ENCODE measurements around the gene EEIG1. TPM values are rescaled to one million over a fixed set of nuclear protein-coding genes. Genes with fewer than 3 reads are reported as not detected.

The EEIG1 gene
- total RNA-seq, 1 experiment from 2014 or later: 45.3 TPM

GRCh38 chr9:127974769-127975261 lies 6.0 kb downstream of the EEIG1 start:
- DNase-seq (ENCODE audit: low spot score): peak; percentile 37

DNA sequence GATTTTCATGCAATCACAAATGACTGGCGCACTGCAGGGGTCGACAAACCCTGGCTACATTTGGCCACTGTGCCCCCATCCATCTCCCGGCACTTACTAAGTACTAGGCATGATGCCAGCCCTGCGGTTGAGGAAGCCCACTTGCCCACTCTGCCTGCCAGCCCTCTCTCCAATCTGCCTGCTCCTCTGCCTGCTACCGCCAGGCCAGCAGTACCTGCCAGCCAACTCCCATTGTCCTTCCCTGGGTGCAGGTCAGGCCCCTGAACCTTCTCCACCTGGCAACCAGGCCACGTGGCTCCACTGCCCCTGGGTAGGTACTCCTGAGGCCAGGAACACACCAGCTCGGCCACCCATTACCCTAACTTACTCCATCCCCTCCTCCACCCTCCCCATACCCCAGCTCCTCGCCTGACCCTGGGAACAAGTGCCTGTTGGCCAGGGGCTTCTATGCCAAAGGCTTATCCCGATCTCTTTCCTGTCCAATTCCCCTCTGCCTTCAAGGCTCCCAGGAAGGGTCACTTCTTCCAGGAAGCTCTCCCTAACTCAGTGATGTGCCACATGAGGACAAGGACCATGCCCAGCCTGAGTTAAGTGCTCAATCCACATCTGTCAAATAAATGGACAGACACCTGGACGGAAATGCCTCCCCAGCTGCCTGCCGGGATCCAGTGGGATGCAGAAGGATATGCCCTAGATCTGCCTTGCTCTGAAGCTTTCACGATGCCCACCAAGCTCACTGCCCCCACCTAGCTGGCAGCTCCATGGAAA lies 6.6 kb downstream of the EEIG1 start:
- no peak for DNase-seq (ENCODE audit: low spot score)

DNA sequence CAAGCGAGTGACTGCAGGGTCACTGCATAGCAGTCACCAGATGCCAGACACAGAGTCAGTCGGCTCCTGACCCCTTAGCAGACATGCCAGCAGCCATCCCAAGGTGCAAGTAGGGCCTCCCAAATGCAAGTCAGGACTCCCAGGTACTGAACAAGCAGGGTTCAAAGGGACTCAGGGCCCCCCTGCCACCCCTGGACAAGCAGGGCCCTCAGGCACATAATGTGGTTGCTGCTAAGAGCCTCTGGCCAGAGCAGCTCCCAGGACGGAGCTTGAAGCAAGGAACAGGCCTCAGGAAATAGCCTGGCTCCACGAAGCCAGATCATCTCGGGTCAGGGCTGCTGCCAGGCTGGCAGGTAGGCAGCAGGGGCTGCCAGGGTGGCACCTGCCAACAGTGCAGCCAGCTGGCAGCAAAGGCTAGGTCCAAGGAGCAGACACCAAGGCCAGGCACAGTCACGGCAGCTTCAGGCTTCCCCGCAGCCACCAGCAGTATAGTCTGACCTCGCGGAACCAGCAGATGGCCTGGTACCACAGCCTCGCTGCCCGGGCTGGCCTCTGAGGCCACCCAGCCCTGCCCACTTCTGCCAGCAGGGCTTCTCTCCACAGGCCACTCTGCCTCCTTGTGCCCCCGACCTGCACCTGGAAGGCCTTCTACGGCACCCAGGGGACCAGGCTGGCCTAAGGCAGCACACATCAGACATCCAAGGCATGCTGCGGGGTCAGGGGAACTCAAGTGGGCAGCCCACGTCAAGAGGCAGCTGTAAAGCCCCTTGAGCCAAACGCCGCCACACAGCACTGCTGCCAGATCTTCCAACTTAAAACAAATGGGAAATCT lies 7.4 kb downstream of the EEIG1 start:
- peak; percentile 30 for DNase-seq (ENCODE audit: low spot score)

GRCh38 chr9:127972236-127972871 lies 8.4 kb downstream of the EEIG1 start:
- DNase-seq (ENCODE audit: low spot score): no peak

- peak; percentile 28 for DNase-seq (ENCODE audit: low spot score)
Measured at GRCh38 chr9:127971357-127972235, 9.2 kb downstream of the EEIG1 start.

DNA sequence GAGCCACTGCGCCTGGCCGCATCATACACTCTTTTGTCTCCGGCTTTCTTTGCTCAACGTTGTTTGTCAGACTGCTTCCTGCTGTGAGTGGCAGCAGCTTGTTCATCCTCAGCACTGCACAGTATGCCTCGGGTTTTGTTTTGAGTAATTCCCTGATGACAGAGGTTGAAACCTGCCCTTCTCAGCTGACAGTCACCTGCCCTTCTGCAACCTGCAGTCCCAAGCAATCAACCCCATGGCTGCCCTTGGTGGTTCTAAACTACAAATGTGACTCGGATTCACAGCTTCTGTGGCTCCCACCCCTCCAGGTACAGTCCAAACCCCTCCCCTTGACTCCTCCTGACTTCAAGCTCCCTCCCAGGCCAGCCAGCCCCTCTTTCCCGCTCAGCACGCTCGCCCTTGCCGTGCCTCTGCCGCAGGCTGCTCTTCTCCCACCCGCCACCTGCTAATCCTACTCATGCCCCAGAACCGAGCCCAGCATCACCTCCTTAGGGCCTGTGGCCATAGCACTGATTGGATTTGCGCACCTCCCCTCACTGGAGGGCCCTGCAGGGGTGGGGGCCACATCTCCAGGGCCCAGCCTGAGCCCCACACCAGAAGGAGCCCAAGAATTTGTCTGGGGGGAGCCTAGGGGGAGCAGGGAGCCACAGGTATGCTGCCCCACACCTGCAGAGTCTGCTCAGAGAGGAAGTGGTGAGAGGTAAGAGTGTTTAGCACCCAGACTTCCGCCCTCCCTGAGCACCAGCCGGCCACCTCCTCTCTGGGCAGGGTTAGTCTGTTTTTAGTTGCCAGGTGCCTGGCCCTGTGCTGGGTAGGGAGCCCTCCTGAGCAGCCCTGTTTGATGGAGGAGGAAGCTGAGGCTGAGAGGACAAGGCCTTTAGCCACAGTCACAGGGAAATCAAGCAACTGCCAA lies 10.1 kb downstream of the EEIG1 start:
- DNase-seq (ENCODE audit: low spot score): peak; percentile 29

- DNase-seq (ENCODE audit: low spot score): peak; percentile 73
Measured at GRCh38 chr9:127968700-127969383, 11.9 kb downstream of the EEIG1 start.

GRCh38 chr9:127968042-127968441 lies 12.7 kb downstream of the EEIG1 start:
- peak; percentile 81 for DNase-seq (ENCODE audit: low spot score)

DNA sequence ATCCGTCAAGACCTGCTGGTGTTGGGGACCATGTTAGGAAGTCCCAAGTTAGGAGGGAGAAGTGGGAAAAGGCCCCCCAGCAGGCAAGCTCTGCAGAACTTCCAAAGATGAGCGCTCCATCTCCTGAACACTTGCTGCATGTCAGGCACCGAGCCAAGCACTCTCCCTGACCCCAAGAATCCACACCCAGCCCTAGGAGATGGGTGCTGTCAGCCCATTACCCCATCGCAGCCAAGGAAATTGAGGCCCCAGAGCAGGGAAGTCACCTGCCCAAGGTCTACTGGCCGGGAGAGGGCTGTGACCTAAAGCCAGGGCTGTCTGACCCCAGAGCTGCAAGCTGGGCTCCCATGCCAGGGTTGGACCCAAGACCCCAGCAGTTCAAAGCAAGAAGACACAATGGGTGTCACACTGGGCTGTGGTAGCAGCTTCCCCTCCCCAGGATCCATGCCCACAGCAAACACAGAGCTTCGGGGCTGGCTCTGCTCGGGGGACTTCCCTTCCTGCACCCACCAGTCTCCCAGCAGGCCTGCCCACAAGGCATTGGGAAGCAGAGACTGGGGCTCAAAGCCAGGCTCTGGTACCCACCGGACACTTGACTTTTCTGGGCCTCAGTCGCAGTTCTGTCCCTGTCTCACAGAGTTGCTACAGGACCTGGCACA lies 13.5 kb downstream of the EEIG1 start:
- DNase-seq (ENCODE audit: low spot score): no peak

DNA sequence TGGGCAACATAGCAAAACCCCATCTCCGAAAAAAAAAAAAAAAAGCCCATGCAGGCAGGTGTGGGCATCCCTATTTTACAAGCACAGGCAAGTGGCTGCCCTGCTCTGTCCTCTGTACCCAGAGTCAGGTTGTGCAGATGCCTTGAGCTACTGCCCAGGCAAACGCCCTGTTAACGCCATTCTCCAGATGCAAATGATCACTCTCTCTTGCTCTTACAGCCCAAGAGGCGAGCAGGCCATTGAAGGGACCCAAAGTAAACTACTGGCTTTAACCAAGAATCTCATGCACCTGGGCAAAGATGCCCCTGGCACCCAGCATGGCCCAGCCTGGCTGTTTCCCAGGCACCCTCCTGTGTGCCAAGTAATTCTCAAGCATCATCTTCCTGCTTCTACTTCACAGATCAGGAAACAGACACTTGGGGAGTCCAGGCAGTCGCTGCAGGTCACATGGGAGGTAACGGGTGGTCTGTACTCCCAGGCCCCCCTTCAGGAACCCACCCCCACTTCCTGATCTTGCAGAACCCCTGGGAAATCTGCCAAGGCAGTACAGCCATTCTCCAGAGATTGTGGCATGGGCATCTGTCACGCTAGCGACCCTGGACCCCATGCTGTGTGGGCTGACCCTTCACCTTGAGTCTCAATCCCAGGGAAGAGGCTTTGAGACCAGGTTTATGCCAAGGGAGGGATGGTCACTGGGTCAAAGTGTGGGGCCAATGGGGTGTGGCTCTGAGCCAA lies 14.2 kb downstream of the EEIG1 start:
- peak; percentile 20 for DNase-seq (ENCODE audit: low spot score)

- DNase-seq (ENCODE audit: low spot score): peak; percentile 38
Measured at GRCh38 chr9:127965953-127966352, 14.8 kb downstream of the EEIG1 start.

DNA sequence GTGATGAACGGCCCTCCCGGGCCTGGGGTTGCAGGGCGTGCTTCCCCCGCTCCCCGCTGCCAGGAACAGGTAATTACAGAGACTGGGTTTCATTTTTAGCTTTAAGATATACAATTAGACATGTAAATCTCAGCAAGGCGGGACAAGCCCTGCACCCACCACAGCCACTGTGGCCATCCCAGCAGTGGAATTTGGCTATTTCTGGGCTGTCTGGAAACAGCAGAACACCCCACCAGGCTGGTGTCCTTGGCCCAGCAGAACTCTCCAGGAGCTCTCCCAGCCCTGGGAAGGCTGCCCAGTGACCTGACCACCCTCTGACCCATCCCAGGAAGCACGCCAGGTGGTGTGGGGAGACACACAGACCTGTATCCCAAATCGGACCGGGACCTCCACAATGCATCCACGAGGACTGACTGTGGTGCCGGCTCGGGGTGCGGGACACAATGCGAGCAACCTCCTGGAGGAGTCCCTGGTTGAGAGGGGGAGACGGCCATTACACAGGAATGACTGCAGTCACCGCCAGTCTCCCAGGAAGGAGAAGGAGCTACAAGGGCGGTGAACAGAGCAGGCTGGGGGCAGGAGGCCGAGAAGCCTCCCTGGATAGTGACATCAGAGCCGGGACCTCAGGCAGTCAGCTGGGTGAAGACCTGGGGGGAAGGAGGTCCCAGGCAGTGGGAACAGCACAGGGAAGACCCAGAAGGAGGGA lies 17.3 kb downstream of the EEIG1 start:
- no peak for DNase-seq (ENCODE audit: low spot score)

GRCh38 chr9:127963041-127963358 lies 17.8 kb downstream of the EEIG1 start:
- DNase-seq (ENCODE audit: low spot score): no peak

DNA sequence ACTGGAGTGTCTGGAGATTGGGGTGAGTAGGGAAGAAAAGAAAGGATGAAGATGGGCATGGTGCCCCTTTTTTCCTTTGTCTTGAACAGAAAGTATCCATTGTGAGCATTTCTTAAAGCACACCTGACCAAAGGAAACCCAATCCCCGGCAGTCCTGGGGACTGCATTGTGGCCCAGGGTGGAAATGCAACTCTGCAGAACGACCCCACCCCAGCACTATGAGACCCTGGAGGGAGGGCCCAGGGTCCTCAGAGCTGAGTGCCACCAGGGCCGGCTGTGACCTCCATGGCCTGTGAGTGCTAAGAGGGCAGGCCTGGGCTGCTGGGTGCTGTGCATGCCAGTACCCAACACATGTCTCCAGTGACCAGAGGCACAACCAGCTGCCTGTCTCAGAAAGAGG lies 18.5 kb downstream of the EEIG1 start:
- DNase-seq (ENCODE audit: low spot score): no peak

GRCh38 chr9:127961613-127962155 lies 19.1 kb downstream of the EEIG1 start:
- DNase-seq (ENCODE audit: low spot score): no peak

DNA sequence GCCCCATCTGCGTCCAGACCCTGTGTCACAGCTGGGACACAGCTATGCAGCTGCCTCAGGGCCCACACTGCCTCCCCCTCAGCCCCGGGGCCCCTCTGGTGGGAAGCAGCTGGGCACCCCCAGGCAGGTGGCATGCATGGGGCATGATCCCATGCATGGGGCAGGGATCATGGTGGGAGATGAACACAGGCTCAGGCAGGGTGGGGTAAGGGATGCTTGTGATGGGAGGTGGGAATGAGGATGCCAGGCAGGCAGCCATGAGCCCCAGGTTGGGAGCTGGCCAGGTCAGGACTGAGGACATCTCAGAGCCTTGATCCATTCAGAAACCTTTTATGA lies 19.7 kb downstream of the EEIG1 start:
- no peak for DNase-seq (ENCODE audit: low spot score)

DNA sequence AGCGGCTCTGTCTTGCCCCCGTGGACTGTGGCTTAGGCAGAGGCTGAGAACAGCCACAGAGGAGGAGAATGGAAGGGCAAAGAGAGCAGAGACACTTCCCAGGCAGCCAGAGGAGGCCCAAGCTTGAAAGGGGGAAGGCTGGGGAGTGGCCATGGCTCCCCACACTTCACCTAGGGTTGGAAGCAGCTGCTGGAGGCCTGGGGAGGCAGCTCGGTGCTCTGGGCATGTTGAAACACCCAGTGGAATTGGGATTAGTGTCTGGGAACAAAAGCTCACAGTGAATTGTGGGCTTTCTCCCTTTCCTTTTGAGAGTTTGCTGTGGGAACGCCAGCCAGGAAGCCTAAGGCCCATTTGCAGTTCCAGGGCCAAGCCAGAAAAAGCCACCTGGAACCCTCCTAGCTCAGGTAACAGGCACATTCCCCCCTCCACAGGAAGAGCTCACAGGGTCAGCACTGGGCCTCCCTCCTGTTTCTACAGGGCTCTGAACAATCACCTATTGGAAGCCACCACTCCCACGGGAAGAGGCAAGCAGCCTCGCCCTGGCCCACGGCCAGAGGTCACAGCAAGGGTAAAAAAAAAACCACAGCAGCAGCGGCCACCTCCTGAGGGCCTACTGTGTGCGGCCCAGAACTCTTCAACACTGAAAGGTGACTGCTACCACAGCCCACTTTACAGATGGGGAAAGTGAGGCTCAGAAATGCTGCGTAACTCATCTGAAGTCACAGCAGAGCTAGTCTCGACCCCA lies 20.2 kb downstream of the EEIG1 start:
- no peak for DNase-seq (ENCODE audit: low spot score)

Measured in HT-29 (cell line).